HepG2 (cell line): Measurements from ENCODE around the gene DNMT1. TPM values are rescaled to one million over a fixed set of nuclear protein-coding genes. Genes with fewer than 3 reads are reported as not detected.

Experiments used
- ATAC-seq: fragments of 200-7000 bp; cut with Tn5 transposase; 3 replicates; pipeline ENCODE4 v1.9.1; 2020; ENCODE audit warnings: mild to moderate bottlenecking, moderate library complexity
- BruUV-seq: library from RNA; stranded (reverse); fragments of 400-500 nt; replicated peaks from 2 replicates; lab custom pipeline; 2021; lab: Mats Ljungman, UMichigan
- CTCF ChIA-PET: fragments of 300-600 bp; formaldehyde crosslinking; extraction: SDS; loops from one replicate; lab custom pipeline; 2021; ENCODE audit warnings: low total read pairs, inconsistent platforms, low intra/inter-chr PET ratio; lab: Yijun Ruan, JAX
- POLR2A ChIA-PET: fragments of 350-600 bp; sonication (Branson Sonifier 250); formaldehyde crosslinking; loops from one replicate; lab custom pipeline; 2020; ENCODE audit warnings: antibody characterized with exemption, inconsistent platforms; lab: Yijun Ruan, JAX
- DNase-seq: peaks from one replicate; pipeline ENCODE4 v3.0.0-alpha.2; 2015; ENCODE audit warnings: low spot score
- FAIRE-seq: peaks from 3 replicates; lab custom pipeline; 2011; peaks lifted over from hg19 to GRCh38; lab: Jason Lieb, UNC
- H2AFZ ChIP-seq: one replicate; pipeline ENCODE4 v1.6.1; 2011; ENCODE audit warnings: low read length, inconsistent platforms
- H3K27ac ChIP-seq: fragments of 300-600 bp; 3 replicates; pipeline ENCODE4 v1.8.0; 2011; ENCODE audit warnings: mixed run types, mild to moderate bottlenecking, mixed read lengths, low read length, inconsistent platforms; ENCODE audit not compliant: insufficient read depth; ENCODE audit errors: extremely low read length
- H3K27me3 ChIP-seq, 2 experiments: fragments of 200-600 bp in 1 of 2; 2 replicates in 1 of 2; 3 replicates in 1 of 2; pipeline versions ENCODE4 v1.6.0 to v1.8.0; 2011; ENCODE audit warnings: low read length in 2 of 2, mild to moderate bottlenecking in 2 of 2, moderate library complexity in 2 of 2, inconsistent platforms in 1 of 2; ENCODE audit not compliant: insufficient read depth in 2 of 2, control insufficient read depth in 1 of 2
- H3K36me3 ChIP-seq, 2 experiments: fragments of 200-600 bp in 1 of 2; replicated peaks in 1 of 2; 2 replicates in 1 of 2; 3 replicates in 1 of 2; pipeline versions ENCODE4 v1.5.1 to v1.8.0; 2011; ENCODE audit warnings: low read length in 2 of 2, inconsistent platforms in 1 of 2; ENCODE audit not compliant: insufficient read depth in 2 of 2, control insufficient read depth in 1 of 2
- H3K4me1 ChIP-seq: 2 replicates; pipeline ENCODE4 v1.5.1; 2012; ENCODE audit warnings: low read length, inconsistent platforms; ENCODE audit not compliant: insufficient read depth
- H3K4me2 ChIP-seq: 2 replicates; pipeline ENCODE4 v1.6.0; 2011; ENCODE audit warnings: low read depth, low read length, inconsistent platforms
- H3K4me3 ChIP-seq, 3 experiments: fragments of 200-600 bp in 1 of 3; sonication (generic), shearing (Covaris generic) in 1 of 3; replicated peaks in 1 of 3; 2 replicates each; pipeline ENCODE4 v1.5.1; 2011 to 2016; ENCODE audit warnings: low read length in 3 of 3, inconsistent platforms in 2 of 3, low read depth in 2 of 3, mild to moderate bottlenecking in 2 of 3, control low read depth in 1 of 3, mixed read lengths in 1 of 3; ENCODE audit not compliant: insufficient read depth in 1 of 3
- H3K79me2 ChIP-seq: one replicate; pipeline ENCODE4 v1.6.1; 2011; ENCODE audit warnings: low read length, inconsistent platforms; ENCODE audit not compliant: insufficient read depth
- H3K9ac ChIP-seq: 2 replicates; pipeline ENCODE4 v1.6.0; 2011; ENCODE audit warnings: mild to moderate bottlenecking, low read depth, low read length, inconsistent platforms; ENCODE audit not compliant: insufficient read depth
- H3K9me3 ChIP-seq: 2 replicates; pipeline ENCODE4 v1.5.1; 2012; ENCODE audit warnings: mild to moderate bottlenecking, low read length
- H4K20me1 ChIP-seq: 2 replicates; pipeline ENCODE4 v1.6.0; 2011; ENCODE audit warnings: inconsistent platforms, mild to moderate bottlenecking, low read length, moderate library complexity; ENCODE audit not compliant: insufficient read depth
- ATM ChIP-seq: fragments of 450-650 bp; IDR thresholded peaks from 2 replicates; pipeline ENCODE4 v1.7.1; 2017; ENCODE audit warnings: mild to moderate bottlenecking, borderline replicate concordance
- CSRNP2 ChIP-seq: sonication (generic); formaldehyde crosslinking; conservative IDR thresholded peaks from 2 replicates; pipeline ENCODE4 v1.8.0; 2022; ENCODE audit warnings: low read depth, missing genetic modification reagents
- HNF1A ChIP-seq, 2 experiments: sonication (generic) in 1 of 2; formaldehyde crosslinking in 1 of 2; IDR thresholded peaks; 2 replicates each; pipeline versions ENCODE4 v1.4.0 to v1.6.1; 2016 to 2020; ENCODE audit warnings: borderline replicate concordance in 1 of 2, low read depth in 1 of 2, mild to moderate bottlenecking in 1 of 2, missing genetic modification reagents in 1 of 2
- PITX1 ChIP-seq: sonication (generic); formaldehyde crosslinking; IDR thresholded peaks from 2 replicates; pipeline ENCODE4 v1.5.1; 2020; ENCODE audit warnings: mild to moderate bottlenecking, missing genetic modification reagents
- SP140L ChIP-seq: sonication (generic); formaldehyde crosslinking; IDR thresholded peaks from 2 replicates; pipeline ENCODE4 v1.4.0; 2020; ENCODE audit warnings: missing genetic modification reagents, borderline replicate concordance
- ZMYM3 ChIP-seq: sonication (generic); formaldehyde crosslinking; IDR thresholded peaks from 2 replicates; pipeline ENCODE4 v1.5.1; 2020; ENCODE audit warnings: mild to moderate bottlenecking, missing genetic modification reagents
- ZNF362 ChIP-seq: sonication (generic); formaldehyde crosslinking; IDR thresholded peaks from 2 replicates; pipeline ENCODE4 v1.4.0; 2020; ENCODE audit warnings: missing genetic modification reagents, mild to moderate bottlenecking, borderline replicate concordance
- ZNF770 ChIP-seq: sonication (generic); formaldehyde crosslinking; IDR thresholded peaks from 2 replicates; pipeline ENCODE4 v1.5.0; 2020; ENCODE audit warnings: mild to moderate bottlenecking, missing genetic modification reagents
- WGBS: methylation state at CpG from one replicate; pipeline ENCODE4 v1.1.6; 2017; ENCODE audit warnings: low lambda C conversion rate; 5-methylcytosine and 5-hydroxymethylcytosine counted together
- in situ Hi-C: cut with HindIII; loops from 2 replicates; pipeline ENCODE4 v1.10.0; 2017; ENCODE audit warnings: low pct_unique_long_range_greater_than_20kb; ENCODE audit not compliant: extremely low pct_ligation_motif_present
- intact Hi-C: fragments of 100-400 bp; cut with micrococcal nuclease; formaldehyde crosslinking; loops from one replicate; pipeline ENCODE4 v1.10.0; 2022; ENCODE audit not compliant: unreplicated experiment
- polyA plus RNA-seq, 8 experiments: library from polyadenylated mRNA; depleted of rRNA in 3 of 8; stranded (reverse) in 7 of 8; unstranded in 1 of 8; fragments of >200 nt; fragmentation: Illumina TruSeq in 4 of 8; extraction: Trizol in 4 of 8; gene quantifications; 2 replicates each; pipeline versions ENCODE4 v1.2.1 to v1.2.3, GENCODE V29; 2011 to 2016; ENCODE audit warnings: low read depth in 4 of 8, missing spikeins in 1 of 8, mixed read lengths in 1 of 8; ENCODE audit not compliant: insufficient read depth in 1 of 8
- total RNA-seq, 5 experiments: library from RNA; depleted of rRNA; stranded (reverse); fragments of >200 nt; fragmentation: Illumina TruSeq; extraction: Trizol; gene quantifications; 2 replicates each; pipeline ENCODE4 v1.2.3, GENCODE V29; 2016; ENCODE audit warnings: low read depth in 1 of 5

Gene DNMT1
- total and polyA plus RNA-seq, 2 of the 13 experiments (the other 11 are each of a cell fraction or from before 2014, with no cell fraction given) = 31.2 to 91.1 TPM

DNA sequence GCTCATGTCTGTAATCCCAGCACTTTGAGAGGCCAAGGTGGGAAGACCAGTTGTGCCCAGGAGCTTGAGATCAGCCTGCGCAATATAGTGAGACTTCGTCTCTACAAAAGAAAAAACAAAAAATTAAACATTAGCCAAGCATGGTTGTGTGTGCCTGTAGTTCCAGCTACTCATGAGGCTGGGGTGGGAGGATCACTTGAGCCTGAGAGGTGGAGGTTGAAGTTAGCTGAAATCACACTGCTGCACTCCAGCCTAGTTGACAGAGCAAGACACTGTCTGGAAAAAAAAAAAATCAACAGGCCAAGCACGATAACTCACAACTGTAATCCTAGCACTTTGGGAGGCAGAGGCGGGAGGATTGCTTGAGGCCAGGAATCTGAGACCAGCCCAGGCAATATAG is 40.2 kb upstream of the DNMT1 start:
- Histone ChIP-seq H3K27ac (no peak overlapping the region), H2AFZ (no peak overlapping the region), H3K9me3 (no peaks in the 10 kb centered on the region), H3K9ac (no peak overlapping the region), H4K20me1 (no peaks in the 10 kb centered on the region), H3K4me3 (no peak overlapping the region), H3K4me2 (0 out of 2 replicates have a peak overlapping the region, but pooled peaks have one; percentile 23), H3K27me3 (peaks cover 2 to 11% of the 10 kb centered on the region in 2 experiments; a peak in 4 of 5 replicates), H3K36me3 (no peaks in the 10 kb centered on the region), H3K4me1 (peaks cover 64% of the 10 kb centered on the region), H3K79me2 (no peaks in the 10 kb centered on the region)
- in situ Hi-C loops (loop anchor here (10.0 kb wide), 1 partner anchor 300 kb away; the partner anchor contains the start of gene OLFM2), intact Hi-C loops (loop anchor here (5.0 kb wide), 1 partner anchor 43 kb away; the partner anchor contains the start of gene DNMT1)
- CTCF ChIA-PET = no interaction called here
- DNase-seq (peak; percentile 22), FAIRE-seq (peak; percentile 67), ATAC-seq (no peak)
- BruUV-seq = no TSS peak
- TF ChIP-seq ATM (no peak), ZMYM3 (CRISPR knock-in tag) (0 out of 2 replicates have a peak, but pooled peaks have one; percentile 23), SP140L (CRISPR knock-in tag) (no peak), ZNF362 (CRISPR knock-in tag) (0 out of 2 replicates have a peak, but pooled peaks have one; percentile 47), HNF1A (IDR thresholded peaks at IDR 0.05; ENCODE audit: low read depth) (peak; percentile 54; the same call in 1 of the 2 replicates), HNF1A (CRISPR knock-in tag; IDR thresholded peaks at IDR 0.05; ENCODE audit: borderline replicate concordance) (no peak), ZNF770 (CRISPR knock-in tag) (peak; percentile 96), PITX1 (CRISPR knock-in tag) (no peak), CSRNP2 (no peak)
- POLR2A ChIA-PET = interaction anchor here (0.7 to 1.0 kb wide), 3 partner anchors 8 to 17 kb away, joined by 3 to 7 read pairs (median 4); partner anchors contain the start of gene MRPL4
- 11% methylated on average over 4 of the region's 4 CpGs for WGBS
